ENCODE measurements around the gene THRB. TPM values are rescaled to one million over a fixed set of nuclear protein-coding genes. Genes with fewer than 3 reads are reported as not detected.

THRB gene
- total RNA-seq, 8 experiments from 2014 or later: 0.42 to 26.4 (median 3.3) TPM

GRCh38 chr3:24255414-24255813 lies 239.2 kb downstream of the THRB start:
- no peak for ATAC-seq (replicated peaks in 6 of 8)
- in situ Hi-C loops (cut with MboI; ENCODE audit: low pct_unique_long_range_greater_than_20kb in 2 of 9, low sequenced_read_pairs in 9 of 9, unreplicated experiment in 9 of 9): loop anchor here in 2 of 9 experiments (25.0 kb wide), 2 partner anchors 232 to 407 kb away; partner anchors contain the start of gene THRB (in 2 of the 2)
- no peaks in the 10 kb centered on the region for H3K4me1 ChIP-seq (replicated peaks in 1 of 2)
- H3K27ac ChIP-seq: no peak overlapping the region
- 71 to 100% (median 100%) methylated on average over 1 to 2 of the region's 2 CpGs; no CpG with 5 or more reads in 4 of the 10 experiments for WGBS, 10 experiments
- H3K4me3 ChIP-seq: no peak overlapping the region

DNA sequence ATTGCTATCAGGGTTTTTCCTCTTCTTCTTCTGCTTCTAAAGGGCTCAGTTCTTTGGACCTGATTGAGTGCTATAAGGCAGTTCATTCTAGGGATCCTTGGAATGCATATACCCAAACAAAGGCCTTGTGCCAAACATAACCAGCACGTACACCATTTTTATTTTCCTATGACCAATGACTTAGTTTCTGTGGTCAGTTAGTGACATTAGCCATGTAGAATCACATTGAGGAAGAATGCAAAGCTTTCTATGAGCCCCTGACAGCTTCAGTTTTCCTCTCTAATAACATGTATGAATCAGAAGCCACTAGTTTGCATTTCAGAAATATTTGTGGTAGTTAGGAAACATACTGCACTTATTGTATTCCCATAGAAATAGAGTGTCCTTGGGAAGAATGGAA lies 240.0 kb downstream of the THRB start:
- Histone ChIP-seq H3K4me3 (no peak overlapping the region), H3K4me1 (replicated peaks in 1 of 2) (no peaks in the 10 kb centered on the region), H3K27ac (no peak overlapping the region)
- WGBS, 10 experiments: 0 to 100% (median 83%) methylated on average over 1 of the region's 1 CpG; no CpG with 5 or more reads in 2 of the 10 experiments
- ATAC-seq (replicated peaks in 6 of 8): peak in 1 of 8 experiments; percentile 23
- in situ Hi-C loops (cut with MboI; ENCODE audit: low pct_unique_long_range_greater_than_20kb in 2 of 9, low sequenced_read_pairs in 9 of 9, unreplicated experiment in 9 of 9): loop anchor here in 2 of 9 experiments (25.0 kb wide), 2 partner anchors 233 to 408 kb away; partner anchors contain the start of gene THRB (in 2 of the 2)

DNA sequence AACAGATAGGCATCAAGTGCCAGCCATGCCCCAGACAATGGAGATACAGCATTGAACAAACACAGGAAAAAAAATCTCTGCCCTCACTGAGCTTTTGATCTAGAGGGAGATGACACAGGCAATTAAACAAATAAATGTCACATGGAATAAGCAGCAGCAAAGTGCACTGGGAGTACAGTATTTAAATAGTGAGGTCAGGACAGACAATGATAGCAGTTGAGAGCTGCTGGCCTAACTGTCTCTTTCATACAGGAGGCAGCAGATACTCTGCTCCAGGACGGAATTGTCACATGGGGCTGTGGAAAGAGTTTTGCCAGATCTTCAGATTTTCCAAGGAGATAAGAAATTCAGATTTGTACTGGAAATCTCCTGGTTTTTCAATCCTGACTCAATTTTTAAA lies 241.3 kb downstream of the THRB start:
- in situ Hi-C loops (cut with MboI; ENCODE audit: low pct_unique_long_range_greater_than_20kb in 2 of 9, low sequenced_read_pairs in 9 of 9, unreplicated experiment in 9 of 9): loop anchor here in 2 of 9 experiments (25.0 kb wide), 2 partner anchors 234 to 409 kb away; partner anchors contain the start of gene THRB (in 2 of the 2)
- ATAC-seq (replicated peaks in 6 of 8): no peak
- 60 to 100% (median 89%) methylated on average over 1 of the region's 1 CpG; no CpG with 5 or more reads in 4 of the 10 experiments for WGBS, 10 experiments
- Histone ChIP-seq H3K4me1 (replicated peaks in 1 of 2) (no peaks in the 10 kb centered on the region), H3K4me3 (no peak overlapping the region), H3K27ac (no peak overlapping the region)

DNA sequence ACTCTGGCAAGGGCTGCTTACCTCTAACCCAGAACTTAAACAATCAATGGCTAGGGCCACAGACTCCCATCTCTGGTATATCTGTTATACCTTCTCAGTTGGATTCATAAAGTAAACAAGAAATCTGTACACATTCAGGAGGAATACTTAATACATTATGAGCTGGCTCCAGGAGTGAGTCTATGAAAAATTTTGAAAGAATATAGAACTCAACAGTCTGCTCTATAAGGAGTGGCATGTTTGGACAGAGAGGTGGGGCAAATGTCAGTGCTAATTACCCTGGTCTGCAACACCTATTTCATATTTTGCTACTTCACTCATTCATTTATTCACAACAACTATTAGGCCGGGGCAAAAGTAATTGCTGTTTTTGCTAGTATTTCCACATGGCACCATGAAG lies 245.1 kb downstream of the THRB start:
- ATAC-seq (replicated peaks in 6 of 8): no peak
- Histone ChIP-seq H3K4me1 (replicated peaks in 1 of 2) (no peaks in the 10 kb centered on the region), H3K27ac (no peak overlapping the region), H3K4me3 (no peak overlapping the region)
- 100% methylated on average over 1 of the region's 1 CpG; no CpG with 5 or more reads in 5 of the 10 experiments for WGBS, 10 experiments
- in situ Hi-C loops (cut with MboI; ENCODE audit: low pct_unique_long_range_greater_than_20kb in 2 of 9, low sequenced_read_pairs in 9 of 9, unreplicated experiment in 9 of 9): loop anchor here in 2 of 9 experiments (25.0 kb wide), 1 partner anchor 237 kb away; no protein-coding TSS in a partner anchor

- Histone ChIP-seq H3K4me1 (replicated peaks in 1 of 2) (peaks cover 5 to 10% of the 10 kb centered on the region in 2 donors), H3K27ac (no peak overlapping the region), H3K4me3 (no peak overlapping the region)
- in situ Hi-C loops (cut with MboI; ENCODE audit: low pct_unique_long_range_greater_than_20kb in 2 of 9, low sequenced_read_pairs in 9 of 9, unreplicated experiment in 9 of 9): loop anchor here in 2 of 9 experiments (25.0 kb wide), 1 partner anchor 233 kb away; no protein-coding TSS in a partner anchor
- no peak for ATAC-seq (replicated peaks in 6 of 8)
- 83 to 100% (median 100%) methylated on average over 1 to 2 of the region's 2 CpGs; no CpG with 5 or more reads in 5 of the 10 experiments for WGBS, 10 experiments
These were observed 249.6 kb downstream of the THRB start for GRCh38 chr3:24245056-24245455.

GRCh38 chr3:24244491-24244890 lies 250.2 kb downstream of the THRB start:
- WGBS, 10 experiments: 67 to 100% (median 100%) methylated on average over 1 of the region's 1 CpG; no CpG with 5 or more reads in 5 of the 10 experiments
- peaks cover 5 to 10% of the 10 kb centered on the region in 2 donors for H3K4me1 ChIP-seq (replicated peaks in 1 of 2)
- no peak overlapping the region for H3K4me3 ChIP-seq
- in situ Hi-C loops (cut with MboI; ENCODE audit: low pct_unique_long_range_greater_than_20kb in 2 of 9, low sequenced_read_pairs in 9 of 9, unreplicated experiment in 9 of 9): loop anchor here in 2 of 9 experiments (25.0 kb wide), 1 partner anchor 232 kb away; no protein-coding TSS in a partner anchor
- H3K27ac ChIP-seq: no peak overlapping the region
- no peak for ATAC-seq (replicated peaks in 6 of 8)

GRCh38 chr3:24242012-24242698 lies 252.5 kb downstream of the THRB start:
- ATAC-seq (replicated peaks in 6 of 8): peak; percentile 17 to 81 (median 68)
- Histone ChIP-seq H3K4me3 (no peak overlapping the region), H3K27ac (no peak overlapping the region), H3K4me1 (replicated peaks in 1 of 2) (peaks cover 10% of the 10 kb centered on the region in 2 donors)
- in situ Hi-C loops (cut with MboI; ENCODE audit: low pct_unique_long_range_greater_than_20kb in 2 of 9, low sequenced_read_pairs in 9 of 9, unreplicated experiment in 9 of 9): loop anchor here in 2 of 9 experiments (25.0 kb wide), 1 partner anchor 230 kb away; no protein-coding TSS in a partner anchor
- WGBS, 10 experiments: 0 to 100% (median 34%) methylated on average over 1 to 6 of the region's 6 CpGs; no CpG with 5 or more reads in 1 of the 10 experiments

- H3K27ac ChIP-seq: no peak overlapping the region
- H3K4me1 ChIP-seq (replicated peaks in 1 of 2): peaks cover 10% of the 10 kb centered on the region in 2 donors
- in situ Hi-C loops (cut with MboI; ENCODE audit: low pct_unique_long_range_greater_than_20kb in 2 of 9, low sequenced_read_pairs in 9 of 9, unreplicated experiment in 9 of 9): loop anchor here in 2 of 9 experiments (25.0 kb wide), 1 partner anchor 228 kb away; no protein-coding TSS in a partner anchor
- 93 to 100% (median 98%) methylated on average over 1 to 6 of the region's 6 CpGs for WGBS, 10 experiments
- no peak for ATAC-seq (replicated peaks in 6 of 8)
- no peak overlapping the region for H3K4me3 ChIP-seq
These were observed 254.3 kb downstream of the THRB start for GRCh38 chr3:24240306-24240705.

GRCh38 chr3:24237971-24238706 lies 256.5 kb downstream of the THRB start:
- peaks cover 10% of the 10 kb centered on the region in 2 donors for H3K4me1 ChIP-seq (replicated peaks in 1 of 2)
- no peak overlapping the region for H3K27ac ChIP-seq
- ATAC-seq (replicated peaks in 6 of 8): peak; percentile 76 to 90 (median 78)
- WGBS, 10 experiments: 0 to 100% (median 0%) methylated on average over 1 to 4 of the region's 4 CpGs; no CpG with 5 or more reads in 2 of the 10 experiments
- in situ Hi-C loops (cut with MboI; ENCODE audit: low pct_unique_long_range_greater_than_20kb in 2 of 9, low sequenced_read_pairs in 9 of 9, unreplicated experiment in 9 of 9): loop anchor here in 3 of 9 experiments (10.0 to 25.0 kb wide), 2 partner anchors 226 to 243 kb away; no protein-coding TSS in a partner anchor
- no peak overlapping the region for H3K4me3 ChIP-seq

- Histone ChIP-seq H3K4me1 (replicated peaks in 1 of 2) (peaks cover 0 to 5% of the 10 kb centered on the region in 2 donors), H3K27ac (no peak overlapping the region), H3K4me3 (no peak overlapping the region)
- 50 to 90% (median 80%) methylated on average over 1 to 3 of the region's 3 CpGs; no CpG with 5 or more reads in 3 of the 10 experiments for WGBS, 10 experiments
- ATAC-seq (replicated peaks in 6 of 8): no peak
- in situ Hi-C loops (cut with MboI; ENCODE audit: low pct_unique_long_range_greater_than_20kb in 2 of 9, low sequenced_read_pairs in 9 of 9, unreplicated experiment in 9 of 9): loop anchor here in 3 of 9 experiments (10.0 to 25.0 kb wide), 2 partner anchors 223 to 240 kb away; no protein-coding TSS in a partner anchor
These were observed 259.5 kb downstream of the THRB start for GRCh38 chr3:24235121-24235520.

GRCh38 chr3:24232784-24233183 lies 261.9 kb downstream of the THRB start:
- H3K4me1 ChIP-seq (replicated peaks in 1 of 2): peaks cover 0 to under 1% of the 10 kb centered on the region in 2 donors
- no peak overlapping the region for H3K4me3 ChIP-seq
- no peak overlapping the region for H3K27ac ChIP-seq
- in situ Hi-C loops (cut with MboI; ENCODE audit: low pct_unique_long_range_greater_than_20kb in 2 of 9, low sequenced_read_pairs in 9 of 9, unreplicated experiment in 9 of 9): loop anchor here in 3 of 9 experiments (10.0 to 25.0 kb wide), 2 partner anchors 220 to 238 kb away; no protein-coding TSS in a partner anchor
- 80 to 100% (median 100%) methylated on average over 1 of the region's 1 CpG; no CpG with 5 or more reads in 3 of the 10 experiments for WGBS, 10 experiments
- no peak for ATAC-seq (replicated peaks in 6 of 8)

DNA sequence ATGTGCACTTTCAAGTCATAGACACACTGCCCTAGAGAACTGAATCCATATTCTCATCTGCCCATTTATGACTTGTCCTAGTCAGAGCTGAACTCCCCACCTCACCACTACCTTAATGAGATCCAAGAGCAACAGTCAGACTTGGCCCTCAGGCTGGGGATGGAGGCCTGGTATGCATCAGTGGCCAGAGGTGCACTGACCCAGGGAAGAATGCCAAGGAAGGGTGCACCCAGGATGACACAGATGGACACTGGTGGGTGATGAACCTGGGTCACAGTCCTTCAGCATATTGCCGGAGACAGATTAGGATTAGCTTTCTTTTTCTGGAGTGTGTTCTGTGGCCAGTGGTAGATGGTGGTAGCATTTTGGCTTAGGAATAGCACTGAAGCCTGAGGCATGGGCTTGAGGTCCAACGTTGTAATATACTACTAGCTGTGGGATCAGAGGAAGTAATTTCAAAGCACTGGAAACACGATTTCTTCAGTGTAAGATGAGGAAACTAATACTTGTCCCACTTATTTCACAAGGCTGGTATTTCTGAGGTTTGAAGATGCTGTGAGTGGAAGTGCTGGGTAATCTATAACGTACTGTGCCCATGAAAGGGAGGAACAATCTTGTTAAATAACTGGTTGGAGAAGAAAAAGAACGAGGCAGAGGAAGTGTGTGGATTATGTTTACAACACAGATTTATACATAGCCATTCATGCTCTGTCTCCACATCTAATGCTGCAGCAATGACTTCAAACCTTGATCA lies 265.0 kb downstream of the THRB start:
- in situ Hi-C loops (cut with MboI; ENCODE audit: low pct_unique_long_range_greater_than_20kb in 2 of 9, low sequenced_read_pairs in 9 of 9, unreplicated experiment in 9 of 9): loop anchor here in 3 of 9 experiments (10.0 to 25.0 kb wide), 2 partner anchors 217 to 235 kb away; no protein-coding TSS in a partner anchor
- no peak for ATAC-seq (replicated peaks in 6 of 8)
- Histone ChIP-seq H3K4me1 (replicated peaks in 1 of 2) (no peaks in the 10 kb centered on the region), H3K4me3 (no peak overlapping the region), H3K27ac (no peak overlapping the region)
- WGBS, 10 experiments: 60 to 100% (median 75%) methylated on average over 1 to 5 of the region's 5 CpGs; no CpG with 5 or more reads in 3 of the 10 experiments
